NCI-H1092 treated with DMSO at 0.1 percent for 48 hours (cell line): ENCODE data around the gene STAT5B.
"Not testable (repeated sequence)": the region's sequence is repeated elsewhere in the genome, so short reads cannot be mapped to it uniquely, and the experiment has no call there.

ENCODE experiments used
- DNase-seq: peaks from one replicate; lab custom pipeline; 2025; lab: John Stamatoyannopoulos, UW

Gene STAT5B

DNA sequence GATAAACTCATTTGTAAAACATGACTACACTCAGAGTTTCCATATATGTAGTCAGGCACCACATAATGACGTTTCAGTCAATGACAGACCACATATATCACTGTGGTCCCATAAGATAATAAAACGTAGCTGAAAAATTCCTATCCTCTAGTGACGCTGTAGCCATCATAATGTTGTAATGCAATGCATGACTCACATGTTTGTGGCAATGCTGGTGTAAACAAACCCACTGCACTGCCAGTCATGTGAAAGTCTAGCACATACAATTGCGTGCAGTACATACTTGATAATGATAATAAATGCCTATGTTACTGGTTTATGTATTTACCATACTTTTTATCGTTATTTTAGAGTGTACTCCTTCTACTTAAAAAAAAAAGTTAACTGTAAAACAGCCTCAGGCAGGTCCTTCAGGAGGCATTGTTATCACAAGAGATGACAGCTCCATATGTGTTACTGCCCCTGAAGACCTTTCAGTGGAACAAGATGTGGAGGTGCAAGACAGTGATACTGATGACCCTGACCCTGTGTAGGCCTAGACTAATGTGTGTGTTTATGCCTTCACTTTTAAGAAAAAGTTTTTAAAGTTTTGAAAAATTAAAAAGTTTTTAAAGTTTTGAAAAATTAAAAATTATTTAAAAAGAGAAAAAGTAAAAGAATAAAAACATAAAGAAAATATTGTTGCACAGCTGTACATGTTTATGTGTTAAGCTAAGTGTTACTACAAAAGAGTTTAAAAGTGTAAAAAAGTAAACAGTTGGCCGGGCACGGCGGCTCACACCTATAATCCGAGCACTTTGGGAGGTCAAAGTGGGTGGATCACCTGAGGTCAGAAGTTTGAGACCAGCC lies 9.0 kb downstream of the STAT5B start:
- DNase-seq, result no peak

DNA sequence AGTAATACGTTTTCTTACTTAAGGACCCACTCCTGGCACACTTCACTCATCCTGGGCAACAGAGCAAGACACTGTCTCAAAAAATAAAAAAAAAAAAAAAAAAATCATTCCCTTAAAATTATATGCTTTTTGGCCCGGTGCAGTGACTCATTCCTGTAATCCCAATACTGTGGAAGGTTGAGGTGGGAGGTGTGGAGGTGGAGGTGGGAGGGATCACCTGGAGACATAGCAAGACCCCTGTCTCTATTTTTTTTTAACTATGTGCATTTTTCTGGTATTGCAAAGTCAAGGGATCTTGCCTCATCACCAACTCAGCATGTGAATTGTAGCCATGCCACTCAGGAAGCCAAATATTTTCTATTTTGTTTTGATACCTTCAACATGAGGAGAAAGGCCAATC lies 9.7 kb downstream of the STAT5B start:
- no peak for DNase-seq

GRCh38 chr17:42264366-42264765 lies 11.8 kb downstream of the STAT5B start:
- DNase-seq, result not testable (repeated sequence)

- DNase-seq, result no peak
Observed at GRCh38 chr17:42260318-42260717, 15.9 kb downstream of the STAT5B start.

DNA sequence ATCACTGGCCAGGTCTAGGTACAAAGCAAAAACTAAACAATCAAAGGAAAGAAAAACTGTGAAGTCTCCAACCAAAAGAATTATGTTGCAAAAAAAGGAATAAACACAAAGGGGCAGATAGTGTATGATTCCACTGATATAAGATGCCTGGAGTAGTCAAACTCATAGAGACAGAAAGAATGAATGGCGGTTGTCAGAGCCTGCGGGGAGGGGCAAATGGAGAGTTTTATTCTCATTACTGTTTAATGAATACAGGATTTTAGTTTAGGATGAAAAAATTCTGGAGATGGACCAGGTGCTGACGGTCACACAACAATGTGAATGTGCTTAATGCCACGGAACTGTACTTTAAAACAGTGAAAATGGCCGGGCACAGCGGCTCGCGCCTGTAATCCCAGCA lies 20.7 kb downstream of the STAT5B start:
- no peak for DNase-seq

GRCh38 chr17:42253578-42253977 lies 22.6 kb downstream of the STAT5B start:
- DNase-seq, result no peak

DNA sequence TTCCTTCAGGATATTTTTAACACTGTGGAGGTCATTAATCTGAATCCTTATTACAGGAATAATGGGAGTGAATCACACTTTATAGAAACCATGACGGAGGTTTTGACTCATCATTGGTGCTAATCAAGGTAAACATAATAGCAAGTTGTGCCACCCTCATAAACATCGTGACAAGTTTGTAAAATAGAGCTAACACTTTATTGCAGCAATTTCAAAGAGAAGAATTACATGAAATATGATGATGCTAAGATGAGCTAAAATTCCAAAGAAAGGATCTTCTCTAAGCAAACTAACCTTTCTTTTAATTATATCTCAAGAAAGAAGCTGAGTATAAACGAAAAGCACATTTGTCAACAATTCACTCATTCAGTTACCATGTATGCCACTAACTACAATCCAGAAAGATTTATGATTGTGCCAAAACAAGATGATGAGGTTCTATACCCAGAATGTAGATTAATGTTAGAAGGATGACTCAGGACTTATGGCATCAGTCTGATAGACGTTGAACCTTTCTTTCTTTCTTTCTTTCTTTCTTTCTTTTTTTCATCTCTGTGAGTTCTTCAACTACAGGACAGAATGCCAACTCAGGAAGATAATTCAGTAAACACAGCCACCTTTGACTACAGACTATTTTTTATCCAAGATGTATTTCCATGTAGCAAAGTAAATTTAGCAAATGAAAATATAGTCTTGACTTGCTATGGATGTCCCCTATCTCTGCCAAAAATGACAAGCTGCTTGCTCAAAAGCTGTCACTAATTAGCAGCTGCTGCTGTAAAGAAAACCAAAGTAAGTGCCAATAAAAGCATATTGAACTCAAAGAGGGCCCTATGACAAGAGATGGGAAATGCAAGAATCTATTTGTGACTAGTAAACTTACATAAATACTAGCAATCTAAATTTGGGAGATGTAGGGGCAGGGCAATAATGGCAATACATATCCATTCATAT lies 23.3 kb downstream of the STAT5B start:
- no peak for DNase-seq

- DNase-seq, result no peak
Observed at GRCh38 chr17:42251115-42251514, 25.1 kb downstream of the STAT5B start.

GRCh38 chr17:42249681-42250446 lies 26.3 kb downstream of the STAT5B start:
- no peak for DNase-seq

DNA sequence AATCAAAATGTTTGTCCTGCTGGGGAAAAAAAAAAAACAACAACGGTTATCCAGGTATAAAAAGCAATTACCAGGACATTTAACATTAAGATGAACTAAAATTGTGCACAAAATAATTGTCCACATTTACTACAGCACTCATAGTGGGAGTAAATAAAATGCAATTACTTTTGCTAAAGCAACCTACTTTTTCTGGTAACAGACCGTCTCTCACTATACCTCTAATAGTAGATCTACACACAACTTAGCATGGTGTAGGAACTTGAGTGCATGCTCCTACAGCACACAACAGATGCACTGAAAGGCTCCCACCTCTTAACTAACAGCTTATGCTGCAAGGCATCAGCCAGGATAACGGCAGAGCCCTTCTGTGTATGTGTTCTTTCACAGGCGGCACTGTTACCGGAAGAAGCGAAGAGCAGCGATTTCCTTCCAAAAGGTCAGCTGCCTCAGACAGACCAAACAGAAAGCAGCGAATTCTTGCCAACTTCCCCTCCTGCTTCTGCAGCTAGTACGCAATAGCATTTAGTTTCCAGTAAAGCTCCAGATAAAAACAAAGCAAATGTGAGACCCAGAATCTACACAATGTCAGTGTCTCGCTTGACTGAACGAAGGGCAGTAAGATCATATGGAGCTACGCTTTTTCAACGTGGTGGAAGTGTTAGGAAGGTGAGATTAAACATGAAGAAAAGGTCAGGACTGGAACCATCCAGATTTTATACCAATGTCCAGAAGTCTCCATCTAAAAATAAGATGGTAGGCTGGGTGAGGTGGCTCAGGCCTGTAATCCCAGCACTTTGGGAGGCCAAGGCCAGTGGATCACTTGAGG lies 27.6 kb downstream of the STAT5B start:
- DNase-seq, result peak; percentile 77

- DNase-seq, result no peak
Observed at GRCh38 chr17:42247734-42248133, 28.5 kb downstream of the STAT5B start.

GRCh38 chr17:42246515-42246914 lies 29.7 kb downstream of the STAT5B start:
- DNase-seq, result no peak

GRCh38 chr17:42245183-42245582 lies 31.0 kb downstream of the STAT5B start:
- DNase-seq, result not testable (repeated sequence)

GRCh38 chr17:42244116-42244515 lies 32.1 kb downstream of the STAT5B start:
- not testable (repeated sequence) for DNase-seq

DNA sequence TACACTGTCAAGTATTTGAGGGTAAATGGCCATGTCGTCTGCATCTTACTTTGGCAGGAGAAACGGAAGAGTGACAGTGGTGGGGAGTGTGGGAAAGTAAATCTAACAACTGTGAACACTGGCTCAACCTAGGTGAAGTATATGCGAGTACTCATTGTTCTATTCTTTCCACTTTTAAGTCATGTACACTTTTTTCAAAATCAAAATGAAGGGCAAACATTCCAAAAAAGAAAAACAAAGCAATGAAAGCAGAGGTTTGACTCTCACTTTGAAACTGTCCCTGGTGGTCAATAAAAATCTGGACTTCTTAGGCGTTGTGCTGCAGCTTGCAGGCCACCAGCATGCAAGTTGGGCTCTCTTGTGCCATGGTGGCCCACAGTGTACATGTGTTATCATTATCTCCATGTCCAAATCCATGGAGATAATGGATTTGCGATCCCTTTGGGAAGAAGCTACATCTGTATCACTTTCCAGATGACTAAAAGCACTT lies 32.7 kb downstream of the STAT5B start:
- no peak for DNase-seq

DNA sequence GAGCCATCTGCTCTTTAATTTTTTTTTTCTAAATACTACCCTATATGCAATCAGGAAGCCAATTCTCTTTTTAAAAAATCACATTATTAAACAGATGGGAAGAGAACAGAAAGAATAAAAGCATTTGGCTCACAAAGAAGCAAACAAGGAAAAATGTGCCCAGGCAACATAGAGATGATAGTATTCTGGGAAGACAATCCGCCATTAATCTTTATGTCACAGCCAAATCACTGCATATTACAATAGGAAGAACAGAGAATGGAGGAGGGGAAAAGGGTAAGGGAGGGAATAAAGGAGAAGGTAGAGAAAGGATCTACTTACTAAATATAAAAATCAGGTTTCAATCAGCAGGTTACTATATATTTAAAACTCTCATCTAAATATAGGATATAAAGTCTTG lies 34.3 kb downstream of the STAT5B start:
- DNase-seq, result no peak

DNA sequence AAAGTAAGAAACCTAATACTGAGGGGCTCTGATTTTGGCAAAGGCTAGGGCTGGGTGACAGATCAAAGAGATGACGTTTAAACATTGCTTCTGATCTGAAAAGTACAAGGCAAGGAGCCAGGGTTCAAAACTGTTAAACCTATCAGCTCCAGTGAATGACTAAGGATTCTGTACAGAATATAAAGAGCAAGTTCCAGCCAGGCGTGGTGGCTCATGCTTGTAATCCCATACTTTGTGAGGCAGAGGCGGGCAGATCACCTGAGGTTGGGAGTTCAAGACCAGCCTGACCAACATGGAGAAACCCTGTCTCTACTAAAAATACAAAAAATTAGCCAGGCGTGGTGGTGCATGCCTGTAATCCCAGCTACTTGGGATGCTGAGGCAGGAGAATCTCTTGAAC lies 35.3 kb downstream of the STAT5B start:
- DNase-seq, result not testable (repeated sequence)

DNA sequence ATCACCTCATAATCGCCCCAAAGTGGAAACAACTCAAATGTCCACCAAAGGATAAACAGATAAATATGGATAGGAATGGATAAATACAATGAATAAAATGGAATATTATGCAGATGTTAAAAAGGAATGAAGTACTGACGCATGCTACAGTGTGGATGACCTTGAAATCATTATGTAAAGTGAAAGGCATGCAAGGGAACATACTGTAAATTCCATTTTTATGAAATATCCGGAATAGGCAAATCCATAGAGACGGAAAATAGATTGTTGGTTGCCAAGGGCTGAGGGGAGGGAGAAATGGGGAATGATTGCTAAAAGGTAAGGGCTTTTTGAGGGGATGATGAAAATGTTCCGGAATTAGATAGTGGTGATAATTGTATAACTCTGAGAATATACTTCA lies 36.0 kb downstream of the STAT5B start:
- DNase-seq, result no peak

- not testable (repeated sequence) for DNase-seq
Observed at GRCh38 chr17:42239576-42239975, 36.6 kb downstream of the STAT5B start.

DNA sequence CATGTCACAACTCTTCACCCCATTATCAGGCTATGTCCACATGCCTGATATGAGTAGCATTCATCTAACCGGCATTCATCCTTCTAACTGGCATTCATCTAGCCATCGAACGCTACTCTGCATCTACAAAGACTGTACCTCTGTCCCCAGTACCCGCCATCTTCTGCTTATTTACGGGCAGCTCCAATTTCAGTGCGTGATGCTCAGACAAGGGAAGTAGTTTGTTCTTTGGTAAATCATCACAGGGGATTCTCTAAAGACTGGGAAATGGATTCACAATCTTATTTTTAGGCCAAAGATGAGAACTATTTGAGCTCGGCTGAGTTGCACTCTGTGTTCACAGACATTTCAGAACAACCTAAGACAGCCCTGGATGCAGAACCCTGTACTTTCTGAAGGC lies 39.4 kb downstream of the STAT5B start:
- DNase-seq, result no peak

- DNase-seq, result no peak
Observed at GRCh38 chr17:42233994-42234393, 42.2 kb downstream of the STAT5B start.
